Fibroblast of the aortic adventitia (primary cell): ENCODE measurements around the gene TUBA3C. TPM values are rescaled to one million over a fixed set of nuclear protein-coding genes. Genes with fewer than 3 reads are reported as not detected.

Experiments
- DNase-seq: peaks from one replicate; pipeline ENCODE4 v3.0.0-alpha.2; 2010; ENCODE audit warnings: low read depth
- H3K4me3 ChIP-seq: 2 replicates; pipeline ENCODE4 v1.5.1; 2011; ENCODE audit warnings: low read depth, mild to moderate bottlenecking, control low read depth, low read length, moderate library complexity
- CTCF ChIP-seq: IDR thresholded peaks from 2 replicates; pipeline ENCODE4 v1.5.1; 2011; ENCODE audit warnings: mild to moderate bottlenecking, low read length, control low read depth, inconsistent platforms; ENCODE audit not compliant: insufficient read depth
- small RNA-seq: library from RNA; depleted of rRNA; stranded (forward); fragments of <200 nt; gene quantifications from one replicate; pipeline ENCODE3, GENCODE V24; 2012
- total RNA-seq: library from RNA; depleted of rRNA; stranded (reverse); fragments of >200 nt; gene quantifications from 2 replicates; pipeline ENCODE4 v1.2.3, GENCODE V29; 2012; ENCODE audit warnings: low replicate concordance

The TUBA3C gene
- total RNA-seq, 1 donor, result not detected

- TF ChIP-seq CTCF, result no peak
- no peak overlapping the region for H3K4me3 ChIP-seq
- DNase-seq, result no peak
Observed at GRCh38 chr13:19150226-19150625, 31.4 kb downstream of the TUBA3C start.

- TF ChIP-seq CTCF, result no peak
- DNase-seq, result no peak
- H3K4me3 ChIP-seq, result no peak overlapping the region
Observed at GRCh38 chr13:19148561-19148960, 33.1 kb downstream of the TUBA3C start.

Small RNA genes lying within 50 kb of the gene (small RNA-seq; reads per million reads assigned to genes)
- gene AL139327.4, result not detected
